Measurements from ENCODE around the gene ZNF576. TPM values are rescaled to one million over a fixed set of nuclear protein-coding genes. Genes with fewer than 3 reads are reported as not detected.

ZNF576 gene
- total and polyA plus RNA-seq, 9 of the 15 experiments (the other 6 are each of a cell fraction or from before 2014, with no cell fraction given), result 6.8 to 18.2 (median 12.2) TPM

DNA sequence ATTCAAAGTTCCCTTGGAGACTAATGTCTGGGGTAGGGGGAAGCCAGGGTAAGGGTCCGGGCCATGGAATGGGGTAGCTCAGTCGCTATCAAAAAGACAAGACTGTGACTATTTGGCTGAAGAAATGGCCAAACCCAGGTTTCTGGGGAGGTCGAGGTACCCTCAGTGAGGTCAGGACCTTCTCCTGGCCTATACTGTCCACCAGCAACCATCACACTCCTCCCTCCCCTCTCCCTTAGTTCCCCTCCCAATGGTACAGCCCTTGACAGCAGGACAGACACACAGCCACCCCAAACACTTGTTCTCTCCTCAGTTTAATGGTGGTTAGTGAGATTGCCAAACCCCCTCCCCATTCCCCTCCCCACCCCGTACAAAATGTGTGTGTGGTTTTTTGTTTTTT, 25.7 kb downstream of the ZNF576 start:
- intact Hi-C loops (cut with micrococcal nuclease) (loop anchor here (10.0 kb wide), 2 partner anchors 67 to 177 kb away; no protein-coding TSS in a partner anchor), in situ Hi-C loops (cut with MboI) (no loop called here)
- POLR2A ChIA-PET, result interaction anchor here (1.2 kb wide), 1 partner anchor 26 kb away, joined by 4 read pairs; the partner anchor contains the start of genes IRGQ and ZNF576

More for the DNA sequence above, 25.7 kb downstream of the ZNF576 start:
- Histone ChIP-seq H3K9me3 (replicated peaks; ENCODE audit: control insufficient read depth, insufficient read depth, low read depth, low read length) (no peaks in the 10 kb centered on the region), H3K36me3 (ENCODE audit: control insufficient read depth, insufficient read depth, low read length) (peaks cover 2% of the 10 kb centered on the region; the same call in 2 of the 3 replicates), H3K4me3 (no peak overlapping the region), H3K4me1 (replicated peaks in 1 of 2; ENCODE audit: control insufficient read depth in 2 of 2, insufficient read depth in 2 of 2, low read length in 2 of 2) (peaks cover 45 to 74% of the 10 kb centered on the region in 2 experiments), H4K20me1 (replicated peaks; ENCODE audit: control insufficient read depth, insufficient read depth, low read length) (no peaks in the 10 kb centered on the region), H3K9me1 (ENCODE audit: control insufficient read depth, insufficient read depth, low read length) (peaks cover 2% of the 10 kb centered on the region), H3K4me2 (ENCODE audit: insufficient read depth, low read length) (no peak overlapping the region), H3K27ac (ENCODE audit: extremely low read depth, low read depth, low read length) (no peak overlapping the region), H2AFZ (ENCODE audit: low read depth, low read length) (no peak overlapping the region), H3K79me2 (ENCODE audit: control insufficient read depth, insufficient read depth, low read length) (peaks cover 30% of the 10 kb centered on the region), H3K27me3 (ENCODE audit: control insufficient read depth in 2 of 2, insufficient read depth in 2 of 2, low read length in 2 of 2) (no peaks in the 10 kb centered on the region), H3K9ac (ENCODE audit: insufficient read depth in 1 of 2, low read depth in 2 of 2, low read length in 2 of 2) (peak overlapping the region in 1 of 2 experiments; percentile 3; a peak in 1 of 4 replicates)
- TF ChIP-seq, protein P1, sequence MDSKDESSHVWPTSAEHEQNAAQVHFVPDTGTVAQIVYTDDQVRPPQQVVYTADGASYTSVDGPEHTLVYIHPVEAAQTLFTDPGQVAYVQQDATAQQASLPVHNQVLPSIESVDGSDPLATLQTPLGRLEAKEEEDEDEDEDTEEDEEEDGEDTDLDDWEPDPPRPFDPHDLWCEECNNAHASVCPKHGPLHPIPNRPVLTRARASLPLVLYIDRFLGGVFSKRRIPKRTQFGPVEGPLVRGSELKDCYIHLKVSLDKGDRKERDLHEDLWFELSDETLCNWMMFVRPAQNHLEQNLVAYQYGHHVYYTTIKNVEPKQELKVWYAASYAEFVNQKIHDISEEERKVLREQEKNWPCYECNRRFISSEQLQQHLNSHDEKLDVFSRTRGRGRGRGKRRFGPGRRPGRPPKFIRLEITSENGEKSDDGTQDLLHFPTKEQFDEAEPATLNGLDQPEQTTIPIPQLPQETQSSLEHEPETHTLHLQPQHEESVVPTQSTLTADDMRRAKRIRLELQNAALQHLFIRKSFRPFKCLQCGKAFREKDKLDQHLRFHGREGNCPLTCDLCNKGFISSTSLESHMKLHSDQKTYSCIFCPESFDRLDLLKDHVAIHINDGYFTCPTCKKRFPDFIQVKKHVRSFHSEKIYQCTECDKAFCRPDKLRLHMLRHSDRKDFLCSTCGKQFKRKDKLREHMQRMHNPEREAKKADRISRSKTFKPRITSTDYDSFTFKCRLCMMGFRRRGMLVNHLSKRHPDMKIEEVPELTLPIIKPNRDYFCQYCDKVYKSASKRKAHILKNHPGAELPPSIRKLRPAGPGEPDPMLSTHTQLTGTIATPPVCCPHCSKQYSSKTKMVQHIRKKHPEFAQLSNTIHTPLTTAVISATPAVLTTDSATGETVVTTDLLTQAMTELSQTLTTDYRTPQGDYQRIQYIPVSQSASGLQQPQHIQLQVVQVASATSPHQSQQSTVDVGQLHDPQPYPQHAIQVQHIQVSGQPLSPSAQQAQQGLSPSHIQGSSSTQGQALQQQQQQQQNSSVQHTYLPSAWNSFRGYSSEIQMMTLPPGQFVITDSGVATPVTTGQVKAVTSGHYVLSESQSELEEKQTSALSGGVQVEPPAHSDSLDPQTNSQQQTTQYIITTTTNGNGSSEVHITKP (IDR thresholded peaks at IDR 0.05; ENCODE audit: partially characterized antibody), result peak; percentile 89
- no peak for TF ChIP-seq EGR1 (conservative IDR thresholded peaks at IDR 0.05)
- ATAC-seq (no peak), FAIRE-seq (no peak), DNase-seq (ENCODE audit: extremely low read depth in 1 of 4, low spot score in 3 of 4) (no peak)
- WGBS (ENCODE audit: insufficient coverage, low coverage, missing lambda C conversion rate), result 58% methylated on average over 4 of the region's 4 CpGs
- CTCF ChIA-PET (ENCODE audit: low intra/inter-chr PET ratio), result no interaction called here
- BruUV-seq (replicated peaks), result no TSS peak
